GM12801 (cell line): ENCODE results near the gene CC2D2A.

Experiments
- CTCF ChIP-seq: IDR thresholded peaks from one replicate; pipeline ENCODE4 v1.5.1; 2011; ENCODE audit warnings: control low read depth; ENCODE audit not compliant: insufficient read length; ENCODE audit errors: extremely low read depth

Gene CC2D2A

GRCh38 chr4:15470128-15470475 lies 420 bp downstream of the CC2D2A start:
- no peak for TF ChIP-seq CTCF

GRCh38 chr4:15476396-15476795 lies 6.7 kb downstream of the CC2D2A start:
- TF ChIP-seq CTCF = no peak

- TF ChIP-seq CTCF = no peak
Measured at GRCh38 chr4:15478724-15479088, 9.0 kb downstream of the CC2D2A start.

GRCh38 chr4:15479089-15479912 lies 9.6 kb downstream of the CC2D2A start:
- TF ChIP-seq CTCF = no peak

- TF ChIP-seq CTCF = no peak
Measured at GRCh38 chr4:15479913-15480185, 10.2 kb downstream of the CC2D2A start.

- no peak for TF ChIP-seq CTCF
Measured at GRCh38 chr4:15481961-15482745, 12.5 kb downstream of the CC2D2A start.

GRCh38 chr4:15482842-15483241 lies 13.2 kb downstream of the CC2D2A start:
- no peak for TF ChIP-seq CTCF
